ENCODE measurements around the gene MYL9.

The MYL9 gene

GRCh38 chr20:36526521-36527011 is 14.8 kb upstream of the MYL9 start:
- TF ChIP-seq CTCF (IDR thresholded peaks at IDR 0.05; ENCODE audit: insufficient read depth, missing control alignments) = no peak
- FAIRE-seq = no peak
- no peak for DNase-seq (ENCODE audit: insufficient read length, low spot score)

- no peak for DNase-seq (ENCODE audit: insufficient read length, low spot score)
- no peak for TF ChIP-seq CTCF (IDR thresholded peaks at IDR 0.05; ENCODE audit: insufficient read depth, missing control alignments)
- no peak for FAIRE-seq
Observed at GRCh38 chr20:36527331-36528125, 13.8 kb upstream of the MYL9 start.

- DNase-seq (ENCODE audit: insufficient read length, low spot score) (no peak), FAIRE-seq (no peak)
- TF ChIP-seq CTCF (IDR thresholded peaks at IDR 0.05; ENCODE audit: insufficient read depth, missing control alignments) = no peak
Observed at GRCh38 chr20:36528176-36528874, 13.0 kb upstream of the MYL9 start.

GRCh38 chr20:36528875-36529417 is 12.4 kb upstream of the MYL9 start:
- DNase-seq (ENCODE audit: insufficient read length, low spot score) = no peak
- no peak for FAIRE-seq
- TF ChIP-seq CTCF (IDR thresholded peaks at IDR 0.05; ENCODE audit: insufficient read depth, missing control alignments) = no peak

GRCh38 chr20:36532388-36532787 is 8.9 kb upstream of the MYL9 start:
- TF ChIP-seq CTCF (IDR thresholded peaks at IDR 0.05; ENCODE audit: insufficient read depth, missing control alignments) = no peak
- FAIRE-seq = no peak
- no peak for DNase-seq (ENCODE audit: insufficient read length, low spot score)

GRCh38 chr20:36532822-36533221 is 8.5 kb upstream of the MYL9 start:
- FAIRE-seq (no peak), DNase-seq (ENCODE audit: insufficient read length, low spot score) (no peak)
- no peak for TF ChIP-seq CTCF (IDR thresholded peaks at IDR 0.05; ENCODE audit: insufficient read depth, missing control alignments)

Data from D721Med (cell line).